Right renal pelvis (tissue), 4 donors: ENCODE results near the gene GAB2. TPM values are rescaled to one million over a fixed set of nuclear protein-coding genes. Genes with fewer than 3 reads are reported as not detected.
"Not testable (repeated sequence)": the region's sequence is repeated elsewhere in the genome, so short reads cannot be mapped to it uniquely, and the experiment has no call there.

Experiments used
- DNase-seq, 4 donors: peaks; one replicate each; pipeline ENCODE4 v3.0.0-alpha.2; 2013; ENCODE audit warnings: low read depth in 4 of 4, low spot score in 3 of 4, missing footprints in 1 of 4
- polyA plus RNA-seq, 4 donors: library from polyadenylated mRNA; unstranded; fragments of 120-200 nt; gene quantifications; one replicate each; pipeline ENCODE4 v1.2.1, GENCODE V29; 2013; ENCODE audit not compliant: insufficient read length in 4 of 4

GAB2 gene
- polyA plus RNA-seq, 4 donors, result 17.4 to 20.1 (median 18.0) TPM

DNA sequence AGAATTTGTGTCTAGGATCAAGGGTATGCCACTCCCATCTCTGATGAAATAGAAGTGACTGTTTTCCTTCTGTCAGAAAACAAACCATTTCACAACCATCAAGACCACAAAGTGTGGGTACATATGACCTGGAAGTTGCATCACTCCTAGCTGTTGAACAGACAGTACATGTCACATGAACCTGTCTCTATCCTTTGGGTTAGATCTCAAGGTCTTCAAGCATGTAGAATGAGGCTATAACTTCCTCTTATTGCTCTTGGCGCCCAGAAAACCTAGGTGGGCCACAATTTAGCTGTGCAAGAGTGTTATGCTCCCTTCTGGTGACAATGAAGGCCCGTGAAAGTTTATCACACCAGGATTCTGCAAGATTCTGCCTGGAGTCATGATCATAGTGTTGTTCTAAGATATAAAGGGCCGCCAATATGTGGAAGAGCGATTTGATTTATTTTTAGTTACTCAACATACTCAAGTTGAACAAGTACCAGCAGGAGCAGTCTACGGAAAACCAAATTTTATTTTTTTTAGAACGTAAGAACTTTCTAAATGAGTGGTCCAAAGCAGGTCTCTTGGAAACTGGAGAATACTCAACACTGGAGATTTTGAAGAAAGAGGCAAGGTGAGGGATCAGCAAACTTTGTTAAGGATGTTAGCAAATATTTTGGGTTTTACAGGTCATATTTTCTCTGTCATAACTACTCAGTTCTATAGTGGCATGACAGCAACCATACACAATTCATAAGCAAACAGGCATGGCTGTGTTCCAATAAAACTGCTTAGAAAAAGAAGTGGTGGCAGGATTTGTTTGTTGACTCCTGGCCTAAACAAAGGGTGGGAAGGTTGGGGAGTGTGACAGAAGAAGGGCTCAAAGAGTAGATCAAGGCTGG is 127.1 kb downstream of the GAB2 start:
- DNase-seq, result no peak

GRCh38 chr11:78289552-78290292 is 127.9 kb downstream of the GAB2 start:
- DNase-seq, result no peak

- no peak for DNase-seq
These were observed 133.4 kb downstream of the GAB2 start for GRCh38 chr11:78284260-78284659.

DNA sequence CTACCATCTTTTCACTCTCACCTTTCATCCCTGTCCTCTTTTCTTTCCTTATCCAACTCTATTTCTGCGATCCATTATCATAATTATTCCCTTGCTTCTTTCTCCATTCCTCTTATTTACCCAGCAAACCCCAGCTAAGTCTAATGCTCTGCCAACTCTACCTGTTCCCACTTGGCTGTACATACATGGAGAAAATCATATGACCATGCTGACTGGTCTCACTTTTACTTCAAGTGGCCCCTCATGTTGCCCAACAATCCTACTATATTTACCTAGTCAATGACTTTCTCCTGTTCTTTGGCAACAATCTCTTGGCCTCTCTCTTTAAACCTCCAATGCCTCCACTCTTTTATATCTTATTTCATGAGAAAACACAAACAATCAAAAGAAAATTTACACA is 134.8 kb downstream of the GAB2 start:
- no peak for DNase-seq

DNA sequence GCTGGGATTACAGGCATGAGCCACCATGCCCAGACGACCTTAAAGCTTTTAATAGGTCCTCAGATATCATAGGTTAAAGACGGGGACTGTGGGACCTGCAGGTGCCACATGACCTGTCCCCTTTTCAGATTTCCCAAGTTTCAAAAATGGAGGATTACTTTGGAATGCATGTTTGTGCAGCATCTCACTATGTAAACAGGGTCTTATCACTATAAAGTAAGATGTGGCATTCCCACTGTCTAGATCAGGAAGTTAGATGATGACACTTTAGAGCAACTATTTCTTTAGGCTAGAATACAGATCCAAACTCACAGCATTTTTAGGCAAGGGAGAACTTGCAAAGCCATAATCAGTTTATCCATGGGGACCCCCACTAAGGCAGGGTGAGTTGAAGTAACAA is 136.1 kb downstream of the GAB2 start:
- no peak for DNase-seq

GRCh38 chr11:78277314-78277994 is 140.2 kb downstream of the GAB2 start:
- peak in 2 of 4 donors; percentile 36 to 43 for DNase-seq

DNA sequence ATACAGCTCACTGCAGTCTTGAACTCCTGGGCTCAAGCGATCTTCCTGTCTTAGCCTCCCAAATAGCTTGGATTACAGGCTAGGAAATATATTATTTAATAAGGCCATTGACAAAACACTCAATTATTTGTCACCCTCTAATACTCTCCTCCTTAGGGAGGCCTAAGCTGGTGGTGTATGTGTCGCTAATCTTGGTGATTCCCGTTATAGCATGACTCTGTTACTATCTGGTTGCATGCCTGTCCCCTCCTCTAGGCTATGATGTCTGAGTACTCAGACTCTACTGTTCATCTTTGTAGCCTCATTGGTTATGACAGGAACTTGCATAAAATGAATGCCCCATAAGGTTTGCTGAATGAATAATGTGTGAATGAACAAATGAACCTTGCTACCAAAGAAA is 141.3 kb downstream of the GAB2 start:
- DNase-seq, result no peak

DNA sequence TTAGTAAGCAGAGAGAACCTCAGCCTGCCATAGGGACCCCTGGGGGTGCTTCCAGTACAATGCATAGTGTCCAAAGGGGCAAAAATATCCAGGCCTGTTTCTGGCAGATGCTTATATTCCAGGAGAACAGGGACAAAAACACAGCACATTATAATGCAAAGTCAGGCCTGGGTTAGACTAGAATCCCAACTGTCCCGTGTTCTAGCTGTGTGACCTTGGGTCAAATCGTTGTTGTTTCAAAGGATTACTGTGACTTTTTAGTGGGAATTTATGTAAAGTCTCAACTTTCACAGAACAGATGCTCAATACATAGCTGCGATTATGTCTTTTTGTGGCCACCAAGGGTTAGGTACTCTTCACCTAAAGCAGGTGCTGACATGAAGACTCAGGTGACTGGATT is 142.9 kb downstream of the GAB2 start:
- no peak for DNase-seq

- not testable (repeated sequence) for DNase-seq
These were observed 144.9 kb downstream of the GAB2 start for GRCh38 chr11:78272625-78273269.

- not testable (repeated sequence) for DNase-seq
These were observed 145.8 kb downstream of the GAB2 start for GRCh38 chr11:78271801-78272200.

DNA sequence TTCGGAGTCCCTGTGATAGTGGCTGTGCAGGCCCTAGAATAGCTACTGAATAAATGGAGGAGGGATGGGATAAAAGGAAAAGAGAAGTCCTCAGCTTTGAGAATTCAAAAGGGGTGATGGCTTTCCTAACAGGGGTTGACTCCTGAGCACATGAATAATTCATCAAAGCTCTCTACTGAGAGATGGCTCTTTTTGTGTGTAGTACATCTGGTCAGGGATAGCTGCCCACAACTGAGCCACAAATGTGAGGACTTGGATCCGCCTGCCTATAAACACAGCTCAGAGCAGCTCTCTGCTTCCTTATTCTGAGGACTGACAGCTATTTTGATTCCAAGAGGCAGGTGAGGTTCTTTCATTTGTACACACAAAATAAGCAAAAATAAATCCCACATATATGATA is 146.6 kb downstream of the GAB2 start:
- no peak for DNase-seq

DNA sequence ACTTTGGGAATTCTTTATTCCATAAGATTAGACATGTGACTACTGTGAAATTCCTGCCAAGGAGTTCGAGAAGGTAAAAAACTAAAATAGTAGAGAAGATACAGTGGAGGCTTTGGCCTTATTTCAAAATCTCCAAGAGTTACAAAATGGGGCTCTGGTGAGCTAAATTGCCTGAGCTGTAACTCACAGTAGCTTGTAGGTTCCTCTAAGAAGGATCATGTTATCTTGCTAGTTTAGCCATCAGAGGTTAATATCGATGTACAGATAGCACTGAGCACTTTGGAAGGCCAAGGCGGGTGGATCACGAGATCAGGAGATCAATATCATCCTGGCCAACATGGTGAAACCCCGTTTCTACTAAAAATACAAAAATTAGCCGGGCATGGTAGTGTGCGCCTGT is 147.8 kb downstream of the GAB2 start:
- no peak for DNase-seq

- no peak for DNase-seq
These were observed 148.8 kb downstream of the GAB2 start for GRCh38 chr11:78268591-78269410.

- no peak for DNase-seq
These were observed 151.2 kb downstream of the GAB2 start for GRCh38 chr11:78266451-78266850.

- DNase-seq, result no peak
These were observed 152.3 kb downstream of the GAB2 start for GRCh38 chr11:78265326-78265725.

DNA sequence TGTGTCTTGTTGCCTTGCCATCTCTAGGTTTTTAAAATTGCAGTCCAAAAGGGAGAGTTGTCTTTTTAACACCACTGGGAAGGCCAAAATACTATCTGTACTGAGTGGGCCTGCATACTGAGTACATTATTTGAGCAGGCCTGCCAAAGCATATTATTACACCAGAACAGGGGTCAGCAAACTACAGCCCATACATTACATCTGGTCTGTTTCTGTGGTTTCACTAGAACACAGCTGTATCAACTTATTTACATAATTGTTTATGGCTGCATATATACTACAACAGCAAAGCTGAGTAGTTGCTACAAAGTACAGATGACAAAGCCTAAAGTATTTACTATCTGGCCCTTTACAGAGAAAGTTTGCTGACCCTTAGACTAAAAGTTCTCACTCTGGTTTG is 154.9 kb downstream of the GAB2 start:
- peak in 2 of 4 donors; percentile 27 to 31 for DNase-seq

DNA sequence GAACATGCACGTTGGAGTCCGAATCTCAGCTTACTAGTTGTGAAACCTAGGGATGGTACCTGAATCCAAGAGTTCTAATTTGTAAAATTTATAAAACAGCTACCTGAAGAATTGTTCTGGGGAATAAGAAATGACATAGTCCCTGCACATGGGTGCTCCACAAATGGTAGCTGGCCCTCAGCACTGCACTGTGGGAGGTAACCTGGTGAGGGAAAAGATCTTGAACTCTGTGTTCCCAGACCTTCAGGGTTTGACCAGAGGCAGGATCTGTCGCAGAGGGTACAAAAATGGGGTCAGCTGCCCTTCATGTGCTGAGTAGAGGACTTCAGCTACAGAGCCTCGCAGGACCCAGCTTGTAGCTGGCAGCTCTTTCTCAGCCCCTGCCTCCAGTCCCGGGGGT is 155.4 kb downstream of the GAB2 start:
- DNase-seq, result no peak

- no peak for DNase-seq
These were observed 155.8 kb downstream of the GAB2 start for GRCh38 chr11:78261828-78262227.

DNA sequence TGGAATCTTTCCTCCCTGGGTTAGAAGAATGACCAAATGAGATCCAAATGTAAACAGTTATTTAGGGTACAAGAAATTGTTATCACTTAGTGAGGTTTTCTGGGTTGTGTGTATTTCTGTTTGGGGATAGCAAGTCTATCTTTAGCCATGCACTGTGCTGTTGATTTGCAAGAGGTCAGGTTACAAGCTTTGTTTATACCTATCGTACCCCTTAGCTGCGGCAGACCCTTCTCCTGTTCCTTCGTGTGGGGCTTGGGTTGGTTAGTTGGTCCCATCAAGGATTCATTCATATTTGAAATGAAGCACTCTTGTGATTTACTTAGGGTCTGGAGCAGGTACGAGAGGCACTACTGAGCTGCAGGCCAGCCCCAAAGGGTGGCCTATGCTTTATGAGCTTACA is 156.3 kb downstream of the GAB2 start:
- no peak for DNase-seq
